BE2C (cell line): ENCODE data around the gene PPP4R3B.
"Not testable (repeated sequence)": the region's sequence is repeated elsewhere in the genome, so short reads cannot be mapped to it uniquely, and the experiment has no call there.

Source experiments
- DNase-seq: peaks from one replicate; pipeline ENCODE4 v3.0.0-alpha.2; 2020
- H3K27me3 ChIP-seq: fragments of 250-450 bp; sonication (Bioruptor Pico); 2 replicates; pipeline ENCODE4 v1.5.1; 2020; ENCODE audit warnings: mild to moderate bottlenecking
- H3K36me3 ChIP-seq: fragments of 250-450 bp; sonication (Bioruptor Pico); 2 replicates; pipeline ENCODE4 v1.5.1; 2020; ENCODE audit warnings: mild to moderate bottlenecking
- H3K4me1 ChIP-seq: fragments of 250-450 bp; sonication (Bioruptor Pico); 2 replicates; pipeline ENCODE4 v1.5.1; 2020
- H3K4me3 ChIP-seq: 2 replicates; pipeline ENCODE4 v1.5.1; 2011; ENCODE audit warnings: low read depth, low read length
- H3K9me3 ChIP-seq: fragments of 250-450 bp; sonication (Bioruptor Pico); 2 replicates; pipeline ENCODE4 v1.5.1; 2020
- TF ChIP-seq, protein P1 (sequence below): IDR thresholded peaks from 2 replicates; pipeline ENCODE4 v1.5.1; 2012; ENCODE audit warnings: mild to moderate bottlenecking, low read depth, low read length

Gene PPP4R3B

DNA sequence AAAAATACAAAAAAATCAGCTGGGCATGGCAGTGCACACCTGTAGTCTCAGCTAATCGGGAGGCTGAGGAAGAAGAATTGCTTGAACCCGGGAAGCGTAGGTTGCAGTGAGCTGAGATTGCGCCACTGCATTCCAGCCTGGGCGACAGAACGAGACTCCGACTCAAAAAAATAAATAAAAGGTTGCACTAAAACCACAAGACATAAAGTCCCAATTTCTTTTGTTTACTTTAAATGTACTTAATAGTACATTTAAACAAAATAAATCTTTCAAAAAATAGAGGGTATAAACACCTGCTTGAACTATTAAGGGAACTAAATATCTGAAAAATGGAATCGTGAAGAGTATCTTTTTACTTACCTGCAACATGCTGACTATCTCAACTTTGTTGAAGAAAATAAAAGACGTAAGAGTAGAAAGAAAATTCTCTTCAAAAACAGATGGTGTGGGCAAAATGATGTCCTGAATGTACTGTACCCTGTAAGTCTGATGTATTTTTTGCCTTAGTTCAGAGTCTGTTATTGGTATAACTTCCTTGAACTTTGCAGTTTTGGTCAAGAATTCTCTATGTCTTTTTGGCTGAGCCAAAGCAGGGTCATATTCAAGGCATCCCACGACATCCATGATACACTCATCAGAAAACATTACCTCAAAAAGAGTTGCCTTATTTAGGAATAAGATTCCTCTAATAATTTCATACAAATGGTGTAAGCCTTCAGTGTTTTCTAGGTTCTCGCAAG is 19.2 kb downstream of the PPP4R3B start:
- Histone ChIP-seq H3K4me1 (no peaks in the 10 kb centered on the region), H3K36me3 (peaks cover 5% of the 10 kb centered on the region; the same call in 1 of the 2 replicates), H3K27me3 (no peaks in the 10 kb centered on the region), H3K4me3 (no peak overlapping the region), H3K9me3 (no peaks in the 10 kb centered on the region)
- no peak for DNase-seq
- TF ChIP-seq, protein P1, sequence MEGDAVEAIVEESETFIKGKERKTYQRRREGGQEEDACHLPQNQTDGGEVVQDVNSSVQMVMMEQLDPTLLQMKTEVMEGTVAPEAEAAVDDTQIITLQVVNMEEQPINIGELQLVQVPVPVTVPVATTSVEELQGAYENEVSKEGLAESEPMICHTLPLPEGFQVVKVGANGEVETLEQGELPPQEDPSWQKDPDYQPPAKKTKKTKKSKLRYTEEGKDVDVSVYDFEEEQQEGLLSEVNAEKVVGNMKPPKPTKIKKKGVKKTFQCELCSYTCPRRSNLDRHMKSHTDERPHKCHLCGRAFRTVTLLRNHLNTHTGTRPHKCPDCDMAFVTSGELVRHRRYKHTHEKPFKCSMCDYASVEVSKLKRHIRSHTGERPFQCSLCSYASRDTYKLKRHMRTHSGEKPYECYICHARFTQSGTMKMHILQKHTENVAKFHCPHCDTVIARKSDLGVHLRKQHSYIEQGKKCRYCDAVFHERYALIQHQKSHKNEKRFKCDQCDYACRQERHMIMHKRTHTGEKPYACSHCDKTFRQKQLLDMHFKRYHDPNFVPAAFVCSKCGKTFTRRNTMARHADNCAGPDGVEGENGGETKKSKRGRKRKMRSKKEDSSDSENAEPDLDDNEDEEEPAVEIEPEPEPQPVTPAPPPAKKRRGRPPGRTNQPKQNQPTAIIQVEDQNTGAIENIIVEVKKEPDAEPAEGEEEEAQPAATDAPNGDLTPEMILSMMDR: no peak

DNA sequence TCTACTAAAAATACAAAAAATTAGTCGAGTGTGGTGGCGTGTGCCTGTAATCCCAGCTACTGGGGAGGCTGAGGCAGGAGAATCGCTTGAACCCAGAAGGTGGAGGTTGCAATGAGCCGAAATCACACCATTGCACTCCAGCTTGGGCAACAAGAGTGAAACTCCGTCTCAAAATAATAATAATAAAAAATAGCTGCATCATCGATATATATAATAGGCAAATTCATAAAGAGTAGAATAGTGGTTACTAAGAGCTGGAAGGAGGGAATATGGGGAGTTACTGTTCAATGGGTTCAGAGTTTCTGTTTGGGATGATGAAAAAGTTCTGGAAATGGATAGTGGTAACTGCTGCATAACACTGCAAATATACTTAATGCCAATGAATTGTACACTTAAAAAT is 20.6 kb downstream of the PPP4R3B start:
- not testable (repeated sequence) for H3K36me3 ChIP-seq, H3K4me1 ChIP-seq, H3K27me3 ChIP-seq, H3K9me3 ChIP-seq, DNase-seq, H3K4me3 ChIP-seq

DNA sequence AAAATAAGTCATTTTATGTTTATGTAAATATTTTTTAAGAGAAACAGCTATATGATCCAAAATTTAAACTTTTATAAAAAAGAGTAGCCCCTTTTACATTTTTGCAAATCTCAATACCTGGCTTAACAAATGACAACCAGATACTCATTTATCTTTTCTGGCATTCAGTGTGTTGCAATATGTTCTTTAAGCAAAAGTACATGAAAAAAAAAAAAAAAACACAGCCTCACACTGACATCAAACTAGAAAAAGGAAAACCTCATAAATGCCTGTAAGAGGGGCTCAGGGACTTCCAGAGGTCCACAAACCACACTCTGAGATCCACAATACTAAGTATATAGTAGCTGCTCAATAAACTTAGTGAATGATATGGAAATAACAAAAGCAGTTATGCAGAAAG is 21.9 kb downstream of the PPP4R3B start:
- H3K4me3 ChIP-seq: no peak overlapping the region
- H3K9me3 ChIP-seq: no peaks in the 10 kb centered on the region
- H3K4me1 ChIP-seq: no peaks in the 10 kb centered on the region
- DNase-seq: no peak
- no peaks in the 10 kb centered on the region for H3K27me3 ChIP-seq
- TF ChIP-seq, protein P1: no peak
- H3K36me3 ChIP-seq: 0 out of 2 replicates have a peak, but pooled peaks cover 3% of the 10 kb centered on the region

DNA sequence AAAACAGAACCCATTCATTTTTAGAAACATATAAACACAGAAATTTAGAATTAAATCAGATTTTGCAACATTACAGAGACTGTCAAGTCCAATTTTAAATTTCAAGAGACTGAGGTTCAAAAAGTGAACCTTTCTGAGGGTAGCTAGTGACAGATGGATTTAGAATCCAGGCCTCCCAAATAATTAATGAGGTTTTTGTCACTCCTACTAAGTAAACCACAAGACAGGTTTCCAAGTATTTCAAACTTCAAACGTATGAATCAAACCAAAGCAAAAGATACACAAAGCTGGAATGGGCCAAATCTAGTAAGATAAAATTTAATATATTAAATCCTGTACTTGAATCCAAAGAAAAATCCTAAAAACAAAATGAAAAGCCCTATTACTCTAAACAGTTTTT is 25.3 kb downstream of the PPP4R3B start:
- Histone ChIP-seq H3K36me3 (peaks cover 3% of the 10 kb centered on the region; the same call in 1 of the 2 replicates), H3K4me1 (no peaks in the 10 kb centered on the region), H3K27me3 (no peaks in the 10 kb centered on the region), H3K4me3 (no peak overlapping the region), H3K9me3 (no peaks in the 10 kb centered on the region)
- TF ChIP-seq, protein P1: no peak
- DNase-seq: no peak

DNA sequence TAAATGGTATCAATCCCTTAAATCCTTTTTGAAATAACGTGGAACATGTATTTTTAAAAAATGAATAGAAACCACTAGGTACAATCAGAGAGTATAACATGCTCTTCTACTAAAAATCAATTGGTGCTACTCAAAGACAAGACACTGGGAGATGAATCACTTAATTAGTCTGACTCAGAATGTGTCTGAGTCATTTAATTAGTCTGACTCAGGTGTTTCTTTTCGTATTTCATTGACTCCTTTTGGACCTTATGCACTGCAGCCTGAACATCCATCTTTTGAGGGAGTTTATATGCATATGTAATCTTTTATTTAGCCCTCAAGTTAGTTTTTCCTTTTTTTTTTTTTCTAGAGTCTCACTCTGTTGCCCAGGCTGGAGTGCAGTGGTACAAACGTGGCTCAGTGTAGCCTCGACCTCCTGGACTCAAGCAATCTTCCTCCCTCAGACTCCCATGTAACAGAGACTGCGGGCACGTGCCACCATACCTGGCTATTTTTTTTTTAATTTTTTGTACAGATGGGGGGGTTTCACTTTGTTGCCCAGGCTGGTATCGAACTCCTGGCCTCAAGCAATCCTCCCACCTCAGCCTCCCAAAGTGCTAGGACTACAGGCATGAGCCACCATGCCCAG is 26.5 kb downstream of the PPP4R3B start:
- H3K4me3 ChIP-seq: no peak overlapping the region
- TF ChIP-seq, protein P1: no peak
- no peaks in the 10 kb centered on the region for H3K4me1 ChIP-seq
- H3K9me3 ChIP-seq: no peaks in the 10 kb centered on the region
- no peaks in the 10 kb centered on the region for H3K27me3 ChIP-seq
- peaks cover 3% of the 10 kb centered on the region; the same call in 1 of the 2 replicates for H3K36me3 ChIP-seq
- DNase-seq: no peak

DNA sequence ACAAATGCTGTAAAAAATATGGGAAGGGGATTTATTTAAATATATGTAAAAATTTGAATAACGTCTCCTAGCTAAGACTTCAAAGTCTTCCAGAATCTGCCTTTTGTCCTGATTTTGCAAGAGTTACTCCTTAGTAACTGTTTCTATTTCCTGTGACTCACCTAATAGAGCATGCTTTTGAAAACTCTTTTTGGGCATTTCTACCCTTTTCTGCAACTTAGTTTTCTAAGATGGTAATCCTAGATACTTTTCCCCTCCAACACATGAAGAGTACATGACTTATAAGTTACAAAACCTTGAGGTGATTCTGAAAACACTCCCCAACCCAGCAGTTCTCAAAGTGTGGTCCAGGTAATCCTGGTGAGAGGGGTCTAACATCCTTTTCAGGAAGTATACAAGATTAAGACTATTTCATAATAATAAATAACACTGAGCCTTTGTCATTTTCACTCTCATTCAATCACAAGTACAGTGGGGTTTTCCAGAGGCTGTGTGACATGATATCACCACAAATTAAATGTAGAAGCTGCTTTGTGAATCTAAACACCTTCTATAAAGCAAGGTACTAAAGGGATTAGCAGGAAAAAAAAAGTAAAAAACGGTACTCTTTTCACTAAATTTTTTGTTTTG is 31.9 kb downstream of the PPP4R3B start:
- H3K4me1 ChIP-seq: no peaks in the 10 kb centered on the region
- H3K27me3 ChIP-seq: no peaks in the 10 kb centered on the region
- no peaks in the 10 kb centered on the region for H3K9me3 ChIP-seq
- H3K36me3 ChIP-seq: peaks cover 3% of the 10 kb centered on the region
- H3K4me3 ChIP-seq: no peak overlapping the region
- TF ChIP-seq, protein P1: no peak
- DNase-seq: no peak
